GM12875 (cell line): Measurements from ENCODE around the gene DESI2.
A peak's percentile ranks its signal among the peaks of the same experiment; 100 is the strongest.

Experiments used
- H3K4me3 ChIP-seq: one replicate; pipeline ENCODE4 v1.5.1; 2011; ENCODE audit warnings: low read depth, low read length, control low read depth
- CTCF ChIP-seq: IDR thresholded peaks from 2 replicates; pipeline ENCODE4 v1.5.1; 2011; ENCODE audit warnings: low read depth, mild to moderate bottlenecking, control low read depth, inconsistent platforms, low read length, moderate library complexity, borderline replicate concordance; ENCODE audit not compliant: insufficient read depth

Gene DESI2

GRCh38 chr1:244652623-244653438 is at the start of gene DESI2:
TSS of gene DESI2 (plus strand) at chr1:244653126. CDS start at chr1:244653314, 188 bp downstream.
- peak; percentile 57; the same call in 1 of the 2 replicates for TF ChIP-seq CTCF
- H3K4me3 ChIP-seq = peak within 1 kb of the TSS; percentile 77

- H3K4me3 ChIP-seq = no peak overlapping the region
- TF ChIP-seq CTCF = peak; percentile 16; the same call in 1 of the 2 replicates
Observed at GRCh38 chr1:244603498-244603897, 49.4 kb upstream of the DESI2 start.

DNA sequence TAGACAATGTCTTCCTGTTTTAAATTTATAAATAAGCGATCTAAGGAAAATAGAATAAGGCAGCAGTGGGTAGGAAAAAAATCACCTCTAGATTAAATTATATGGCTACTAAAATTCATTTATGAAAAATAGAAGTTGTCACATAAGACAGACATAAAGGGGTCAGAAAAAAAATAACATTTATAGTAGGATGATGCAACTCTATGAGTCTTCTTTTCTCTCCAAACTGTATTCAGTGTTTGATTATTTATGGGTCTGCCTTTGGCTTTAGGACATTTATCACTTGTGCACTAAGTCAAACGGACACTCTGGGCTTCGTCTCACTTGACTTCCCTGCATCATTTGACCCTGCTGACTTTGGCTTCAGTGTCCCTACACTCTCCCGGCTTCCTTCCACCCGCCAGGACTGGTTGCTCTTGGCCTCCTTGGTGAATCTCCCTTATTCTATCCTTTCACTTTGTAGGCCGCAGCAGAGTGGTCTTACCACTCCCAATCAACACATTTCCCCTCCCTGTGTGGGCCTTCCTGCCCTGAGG is 47.0 kb upstream of the DESI2 start:
- TF ChIP-seq CTCF = no peak
- H3K4me3 ChIP-seq = no peak overlapping the region

- no peak overlapping the region for H3K4me3 ChIP-seq
- no peak for TF ChIP-seq CTCF
Observed at GRCh38 chr1:244614113-244614836, 38.7 kb upstream of the DESI2 start.

DNA sequence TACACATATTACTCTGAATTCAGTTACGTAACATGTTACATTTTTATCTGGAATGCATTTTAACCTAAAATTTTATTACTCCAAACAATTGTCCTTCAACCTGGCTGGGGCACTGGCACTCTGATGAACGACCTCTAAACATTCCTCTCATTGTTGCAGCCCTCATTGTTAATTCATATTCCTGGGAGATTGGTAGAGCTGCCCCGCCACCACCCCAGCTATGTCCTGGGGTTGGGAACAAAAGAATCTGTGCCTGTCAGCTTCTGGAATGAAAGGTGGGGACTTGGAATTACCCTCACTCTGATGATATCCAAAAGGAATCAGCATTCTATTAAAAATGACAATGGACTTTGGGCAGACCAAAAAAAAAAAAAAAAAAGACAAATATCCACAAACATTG is 38.0 kb upstream of the DESI2 start:
- no peak for TF ChIP-seq CTCF
- H3K4me3 ChIP-seq = no peak overlapping the region

DNA sequence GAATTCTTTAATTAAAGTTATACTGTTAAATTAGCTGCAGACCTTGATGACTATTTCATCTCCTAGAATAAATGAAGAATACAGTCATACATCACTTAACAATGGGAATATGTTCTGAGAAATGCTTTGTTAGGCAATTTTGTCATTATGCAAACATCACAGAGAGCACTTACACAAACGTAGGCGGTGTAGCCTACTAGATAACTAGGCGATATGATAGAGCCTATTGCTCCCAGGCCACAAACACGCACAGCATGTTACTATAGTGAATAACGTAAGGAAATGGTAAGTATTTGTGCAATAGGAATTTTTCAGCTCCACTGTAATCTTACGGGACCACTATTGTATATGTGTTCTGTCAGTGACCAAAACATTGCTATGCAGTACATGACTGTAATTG is 37.6 kb upstream of the DESI2 start:
- TF ChIP-seq CTCF = no peak
- H3K4me3 ChIP-seq = no peak overlapping the region
